K562 (cell line): ENCODE data around the gene RPS19BP1. TPM values are rescaled to one million over a fixed set of nuclear protein-coding genes. Genes with fewer than 3 reads are reported as not detected.

Source experiments
- CHD1 ChIP-seq: fragments of 200-600 bp; sonication (generic); IDR thresholded peaks from one replicate; pipeline ENCODE4 v1.6.1; 2012; ENCODE audit warnings: mild to moderate bottlenecking, moderate library complexity, low read length, inconsistent platforms
- FOXA3 ChIP-seq, 2 experiments: fragments of 450-650 bp in 1 of 2; sonication (generic) in 1 of 2; formaldehyde crosslinking; IDR thresholded peaks in 1 of 2; conservative IDR thresholded peaks in 1 of 2; 2 replicates each; pipeline versions ENCODE4 v1.4.0 to v1.8.0; 2020 to 2022; ENCODE audit warnings: mild to moderate bottlenecking in 2 of 2, missing genetic modification reagents in 1 of 2
- HNRNPL ChIP-seq: fragments of 200-400 bp; formaldehyde crosslinking; IDR thresholded peaks from 2 replicates; pipeline ENCODE4 v1.6.1; 2017; ENCODE audit warnings: low read depth, mild to moderate bottlenecking, low read length
- SRF ChIP-seq, 2 experiments: fragments of 250-450, 450-650 bp in 1 of 2; sonication (Bioruptor Pico) in 1 of 2; sonication (generic) in 1 of 2; formaldehyde crosslinking; IDR thresholded peaks; 2 replicates each; pipeline versions ENCODE4 v1.5.0 to v1.5.1; 2020 to 2022; ENCODE audit warnings: mild to moderate bottlenecking in 1 of 2, missing genetic modification reagents in 1 of 2
- ZC3H4 ChIP-seq: sonication (generic); formaldehyde crosslinking; IDR thresholded peaks from 2 replicates; pipeline ENCODE4 v1.9.0; 2021; ENCODE audit warnings: missing genetic modification reagents, borderline replicate concordance
- ZNF143 ChIP-seq: sonication (generic); formaldehyde crosslinking; IDR thresholded peaks from 2 replicates; pipeline ENCODE4 v1.9.0; 2022; ENCODE audit warnings: mild to moderate bottlenecking, missing genetic modification reagents
- polyA plus RNA-seq, 8 experiments: library from polyadenylated mRNA; depleted of rRNA in 4 of 8; stranded (reverse) in 5 of 8; unstranded in 3 of 8; fragments of >200 nt; fragmentation: Nextera tagmentation in 2 of 8; fragmentation: Illumina TruSeq in 1 of 8; extraction: Ambion mirVana in 2 of 8; extraction: Trizol in 1 of 8; gene quantifications; 2 replicates each; pipeline versions ENCODE4 v1.2.1 to v1.2.3, GENCODE V29; 2011 to 2014; ENCODE audit warnings: inconsistent platforms in 1 of 8, missing spikeins in 1 of 8
- total RNA-seq, 7 experiments: library from RNA; depleted of rRNA in 6 of 7; stranded (reverse); fragments of >200 nt in 6 of 7; fragmentation: Illumina TruSeq in 2 of 7; extraction: Trizol in 2 of 7; gene quantifications; 2 replicates each; pipeline versions ENCODE4 v1.2.1 to v1.2.3, GENCODE V29; 2011 to 2021; ENCODE audit warnings: low replicate concordance in 1 of 7
- TF ChIP-seq, protein P1 (sequence below): fragments of 450-650 bp; formaldehyde crosslinking; IDR thresholded peaks from 2 replicates; pipeline ENCODE4 v1.4.0; 2020; ENCODE audit warnings: mild to moderate bottlenecking, moderate library complexity

Gene RPS19BP1
- total and polyA plus RNA-seq, 9 of the 15 experiments (the other 6 are each of a cell fraction or from before 2014, with no cell fraction given) = 3.0 to 223 (median 84.3) TPM

DNA sequence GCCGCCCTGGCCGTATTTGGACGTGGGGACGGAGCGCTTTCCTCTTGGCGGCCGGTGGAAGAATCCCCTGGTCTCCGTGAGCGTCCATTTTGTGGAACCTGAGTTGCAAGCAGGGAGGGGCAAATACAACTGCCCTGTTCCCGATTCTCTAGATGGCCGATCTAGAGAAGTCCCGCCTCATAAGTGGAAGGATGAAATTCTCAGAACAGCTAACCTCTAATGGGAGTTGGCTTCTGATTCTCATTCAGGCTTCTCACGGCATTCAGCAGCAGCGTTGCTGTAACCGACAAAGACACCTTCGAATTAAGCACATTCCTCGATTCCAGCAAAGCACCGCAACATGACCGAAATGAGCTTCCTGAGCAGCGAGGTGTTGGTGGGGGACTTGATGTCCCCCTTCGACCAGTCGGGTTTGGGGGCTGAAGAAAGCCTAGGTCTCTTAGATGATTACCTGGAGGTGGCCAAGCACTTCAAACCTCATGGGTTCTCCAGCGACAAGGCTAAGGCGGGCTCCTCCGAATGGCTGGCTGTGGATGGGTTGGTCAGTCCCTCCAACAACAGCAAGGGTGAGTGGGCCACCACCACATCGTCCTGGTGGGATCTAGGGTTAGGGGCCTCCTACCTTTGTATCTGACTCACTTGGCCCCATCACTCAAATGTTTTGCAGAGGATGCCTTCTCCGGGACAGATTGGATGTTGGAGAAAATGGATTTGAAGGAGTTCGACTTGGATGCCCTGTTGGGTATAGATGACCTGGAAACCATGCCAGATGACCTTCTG is 11.3 kb downstream of the RPS19BP1 start (continued):
- TF ChIP-seq, protein P1, sequence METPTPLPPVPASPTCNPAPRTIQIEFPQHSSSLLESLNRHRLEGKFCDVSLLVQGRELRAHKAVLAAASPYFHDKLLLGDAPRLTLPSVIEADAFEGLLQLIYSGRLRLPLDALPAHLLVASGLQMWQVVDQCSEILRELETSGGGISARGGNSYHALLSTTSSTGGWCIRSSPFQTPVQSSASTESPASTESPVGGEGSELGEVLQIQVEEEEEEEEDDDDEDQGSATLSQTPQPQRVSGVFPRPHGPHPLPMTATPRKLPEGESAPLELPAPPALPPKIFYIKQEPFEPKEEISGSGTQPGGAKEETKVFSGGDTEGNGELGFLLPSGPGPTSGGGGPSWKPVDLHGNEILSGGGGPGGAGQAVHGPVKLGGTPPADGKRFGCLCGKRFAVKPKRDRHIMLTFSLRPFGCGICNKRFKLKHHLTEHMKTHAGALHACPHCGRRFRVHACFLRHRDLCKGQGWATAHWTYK (CRISPR knock-in tag) = 0 out of 2 replicates have a peak, but pooled peaks have one; percentile 6
- peak in 1 of 2 experiments; percentile 83; a peak in 2 of 4 replicates for TF ChIP-seq SRF (CRISPR knock-in tag; IDR thresholded peaks at IDR 0.05)
- peak; percentile 83 for TF ChIP-seq CHD1
- 0 out of 2 replicates have a peak, but pooled peaks have one; percentile 37 for TF ChIP-seq HNRNPL
- 0 out of 2 replicates have a peak, but pooled peaks have one; percentile 14 for TF ChIP-seq ZNF143 (CRISPR knock-in tag)
- TF ChIP-seq ZC3H4 (CRISPR knock-in tag) = peak; percentile 41; the same call in 1 of the 2 replicates
- TF ChIP-seq FOXA3 (CRISPR knock-in tag; conservative IDR thresholded peaks at IDR 0.05 in 1 of 2, IDR thresholded peaks at IDR 0.05 in 1 of 2) = 0 out of 4 replicates have a peak, but pooled peaks of 1 of the 2 experiments have one; percentile 20
